K562 (cell line): ENCODE data around the gene SPATA12. TPM values are rescaled to one million over a fixed set of nuclear protein-coding genes. Genes with fewer than 3 reads are reported as not detected.
A peak's percentile ranks its signal among the peaks of the same experiment; 100 is the strongest.

Experiments used
- BCOR ChIP-seq: fragments of 450-650 bp; IDR thresholded peaks from 2 replicates; pipeline ENCODE4 v1.6.1; 2016
- HIVEP1 ChIP-seq: fragments of 250-450 bp; sonication (Bioruptor Pico); IDR thresholded peaks from 2 replicates; pipeline ENCODE4 v1.4.0; 2020; ENCODE audit warnings: mild to moderate bottlenecking
- ILF3 ChIP-seq: fragments of 450-650 bp; IDR thresholded peaks from 2 replicates; pipeline ENCODE4 v1.6.1; 2018; ENCODE audit warnings: antibody characterized with exemption, mild to moderate bottlenecking, moderate library complexity, borderline replicate concordance
- NEUROD1 ChIP-seq: fragments of 150-350 bp; IDR thresholded peaks from 2 replicates; pipeline ENCODE4 v1.6.1; 2014; ENCODE audit warnings: borderline replicate concordance, low read length, low read depth; ENCODE audit not compliant: partially characterized antibody
- PCBP1 ChIP-seq: fragments of 200-400 bp; formaldehyde crosslinking; IDR thresholded peaks from 2 replicates; pipeline ENCODE4 v1.6.1; 2018; ENCODE audit warnings: mild to moderate bottlenecking, low read depth, low read length; ENCODE audit not compliant: poor library complexity, severe bottlenecking
- STAG1 ChIP-seq: sonication (generic); formaldehyde crosslinking; IDR thresholded peaks from 2 replicates; pipeline ENCODE4 v1.5.0; 2020; ENCODE audit warnings: missing genetic modification reagents, borderline replicate concordance
- ZKSCAN1 ChIP-seq: fragments of 150-350 bp; IDR thresholded peaks from 2 replicates; pipeline ENCODE4 v1.6.1; 2016; ENCODE audit warnings: low read depth, low read length
- ZNF133 ChIP-seq: fragments of 250-450 bp; sonication (Bioruptor Pico); IDR thresholded peaks from 2 replicates; pipeline ENCODE4 v1.4.0; 2020; ENCODE audit warnings: mild to moderate bottlenecking
- polyA plus RNA-seq, 8 experiments: library from polyadenylated mRNA; depleted of rRNA in 4 of 8; stranded (reverse) in 5 of 8; unstranded in 3 of 8; fragments of >200 nt; fragmentation: Nextera tagmentation in 2 of 8; fragmentation: Illumina TruSeq in 1 of 8; extraction: Ambion mirVana in 2 of 8; extraction: Trizol in 1 of 8; gene quantifications; 2 replicates each; pipeline versions ENCODE4 v1.2.1 to v1.2.3, GENCODE V29; 2011 to 2014; ENCODE audit warnings: inconsistent platforms in 1 of 8, missing spikeins in 1 of 8
- total RNA-seq, 7 experiments: library from RNA; depleted of rRNA in 6 of 7; stranded (reverse); fragments of >200 nt in 6 of 7; fragmentation: Illumina TruSeq in 2 of 7; extraction: Trizol in 2 of 7; gene quantifications; 2 replicates each; pipeline versions ENCODE4 v1.2.1 to v1.2.3, GENCODE V29; 2011 to 2021; ENCODE audit warnings: low replicate concordance in 1 of 7
- TF ChIP-seq, protein P1 (sequence below): fragments of 200-600 bp; sonication (generic); IDR thresholded peaks from one replicate; pipeline ENCODE4 v1.6.1; 2012; ENCODE audit warnings: mild to moderate bottlenecking, low read depth, low read length, inconsistent platforms

SPATA12 gene
- total and polyA plus RNA-seq, 9 of the 15 experiments (the other 6 are each of a cell fraction or from before 2014, with no cell fraction given): not detected

DNA sequence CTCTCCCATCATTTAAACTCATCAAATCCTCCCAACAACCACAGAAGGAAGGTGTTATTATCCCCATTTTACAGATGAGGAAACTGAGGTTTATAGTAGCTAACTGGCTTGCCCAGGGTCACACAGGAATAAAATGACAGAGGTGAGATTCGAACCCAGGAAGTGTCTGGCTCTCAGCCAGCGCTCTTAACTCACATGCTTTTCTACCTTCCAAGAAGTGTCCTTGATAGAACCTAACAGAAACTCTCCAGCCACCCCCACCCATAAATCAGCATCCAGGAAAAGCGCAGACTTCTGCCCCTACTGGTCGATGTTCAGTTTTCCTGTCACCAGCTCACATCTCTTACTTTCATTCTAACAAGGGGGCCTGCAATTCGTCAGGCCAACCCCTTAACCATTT, 51.7 kb downstream of the SPATA12 start (continued):
- TF ChIP-seq PCBP1: no peak
- no peak for TF ChIP-seq NEUROD1
- no peak for TF ChIP-seq ILF3
- TF ChIP-seq BCOR: peak; percentile 92
- no peak for TF ChIP-seq ZKSCAN1
- TF ChIP-seq, protein P1, sequence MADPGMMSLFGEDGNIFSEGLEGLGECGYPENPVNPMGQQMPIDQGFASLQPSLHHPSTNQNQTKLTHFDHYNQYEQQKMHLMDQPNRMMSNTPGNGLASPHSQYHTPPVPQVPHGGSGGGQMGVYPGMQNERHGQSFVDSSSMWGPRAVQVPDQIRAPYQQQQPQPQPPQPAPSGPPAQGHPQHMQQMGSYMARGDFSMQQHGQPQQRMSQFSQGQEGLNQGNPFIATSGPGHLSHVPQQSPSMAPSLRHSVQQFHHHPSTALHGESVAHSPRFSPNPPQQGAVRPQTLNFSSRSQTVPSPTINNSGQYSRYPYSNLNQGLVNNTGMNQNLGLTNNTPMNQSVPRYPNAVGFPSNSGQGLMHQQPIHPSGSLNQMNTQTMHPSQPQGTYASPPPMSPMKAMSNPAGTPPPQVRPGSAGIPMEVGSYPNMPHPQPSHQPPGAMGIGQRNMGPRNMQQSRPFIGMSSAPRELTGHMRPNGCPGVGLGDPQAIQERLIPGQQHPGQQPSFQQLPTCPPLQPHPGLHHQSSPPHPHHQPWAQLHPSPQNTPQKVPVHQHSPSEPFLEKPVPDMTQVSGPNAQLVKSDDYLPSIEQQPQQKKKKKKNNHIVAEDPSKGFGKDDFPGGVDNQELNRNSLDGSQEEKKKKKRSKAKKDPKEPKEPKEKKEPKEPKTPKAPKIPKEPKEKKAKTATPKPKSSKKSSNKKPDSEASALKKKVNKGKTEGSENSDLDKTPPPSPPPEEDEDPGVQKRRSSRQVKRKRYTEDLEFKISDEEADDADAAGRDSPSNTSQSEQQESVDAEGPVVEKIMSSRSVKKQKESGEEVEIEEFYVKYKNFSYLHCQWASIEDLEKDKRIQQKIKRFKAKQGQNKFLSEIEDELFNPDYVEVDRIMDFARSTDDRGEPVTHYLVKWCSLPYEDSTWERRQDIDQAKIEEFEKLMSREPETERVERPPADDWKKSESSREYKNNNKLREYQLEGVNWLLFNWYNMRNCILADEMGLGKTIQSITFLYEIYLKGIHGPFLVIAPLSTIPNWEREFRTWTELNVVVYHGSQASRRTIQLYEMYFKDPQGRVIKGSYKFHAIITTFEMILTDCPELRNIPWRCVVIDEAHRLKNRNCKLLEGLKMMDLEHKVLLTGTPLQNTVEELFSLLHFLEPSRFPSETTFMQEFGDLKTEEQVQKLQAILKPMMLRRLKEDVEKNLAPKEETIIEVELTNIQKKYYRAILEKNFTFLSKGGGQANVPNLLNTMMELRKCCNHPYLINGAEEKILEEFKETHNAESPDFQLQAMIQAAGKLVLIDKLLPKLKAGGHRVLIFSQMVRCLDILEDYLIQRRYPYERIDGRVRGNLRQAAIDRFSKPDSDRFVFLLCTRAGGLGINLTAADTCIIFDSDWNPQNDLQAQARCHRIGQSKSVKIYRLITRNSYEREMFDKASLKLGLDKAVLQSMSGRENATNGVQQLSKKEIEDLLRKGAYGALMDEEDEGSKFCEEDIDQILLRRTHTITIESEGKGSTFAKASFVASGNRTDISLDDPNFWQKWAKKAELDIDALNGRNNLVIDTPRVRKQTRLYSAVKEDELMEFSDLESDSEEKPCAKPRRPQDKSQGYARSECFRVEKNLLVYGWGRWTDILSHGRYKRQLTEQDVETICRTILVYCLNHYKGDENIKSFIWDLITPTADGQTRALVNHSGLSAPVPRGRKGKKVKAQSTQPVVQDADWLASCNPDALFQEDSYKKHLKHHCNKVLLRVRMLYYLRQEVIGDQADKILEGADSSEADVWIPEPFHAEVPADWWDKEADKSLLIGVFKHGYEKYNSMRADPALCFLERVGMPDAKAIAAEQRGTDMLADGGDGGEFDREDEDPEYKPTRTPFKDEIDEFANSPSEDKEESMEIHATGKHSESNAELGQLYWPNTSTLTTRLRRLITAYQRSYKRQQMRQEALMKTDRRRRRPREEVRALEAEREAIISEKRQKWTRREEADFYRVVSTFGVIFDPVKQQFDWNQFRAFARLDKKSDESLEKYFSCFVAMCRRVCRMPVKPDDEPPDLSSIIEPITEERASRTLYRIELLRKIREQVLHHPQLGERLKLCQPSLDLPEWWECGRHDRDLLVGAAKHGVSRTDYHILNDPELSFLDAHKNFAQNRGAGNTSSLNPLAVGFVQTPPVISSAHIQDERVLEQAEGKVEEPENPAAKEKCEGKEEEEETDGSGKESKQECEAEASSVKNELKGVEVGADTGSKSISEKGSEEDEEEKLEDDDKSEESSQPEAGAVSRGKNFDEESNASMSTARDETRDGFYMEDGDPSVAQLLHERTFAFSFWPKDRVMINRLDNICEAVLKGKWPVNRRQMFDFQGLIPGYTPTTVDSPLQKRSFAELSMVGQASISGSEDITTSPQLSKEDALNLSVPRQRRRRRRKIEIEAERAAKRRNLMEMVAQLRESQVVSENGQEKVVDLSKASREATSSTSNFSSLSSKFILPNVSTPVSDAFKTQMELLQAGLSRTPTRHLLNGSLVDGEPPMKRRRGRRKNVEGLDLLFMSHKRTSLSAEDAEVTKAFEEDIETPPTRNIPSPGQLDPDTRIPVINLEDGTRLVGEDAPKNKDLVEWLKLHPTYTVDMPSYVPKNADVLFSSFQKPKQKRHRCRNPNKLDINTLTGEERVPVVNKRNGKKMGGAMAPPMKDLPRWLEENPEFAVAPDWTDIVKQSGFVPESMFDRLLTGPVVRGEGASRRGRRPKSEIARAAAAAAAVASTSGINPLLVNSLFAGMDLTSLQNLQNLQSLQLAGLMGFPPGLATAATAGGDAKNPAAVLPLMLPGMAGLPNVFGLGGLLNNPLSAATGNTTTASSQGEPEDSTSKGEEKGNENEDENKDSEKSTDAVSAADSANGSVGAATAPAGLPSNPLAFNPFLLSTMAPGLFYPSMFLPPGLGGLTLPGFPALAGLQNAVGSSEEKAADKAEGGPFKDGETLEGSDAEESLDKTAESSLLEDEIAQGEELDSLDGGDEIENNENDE: no peak
- TF ChIP-seq STAG1 (CRISPR knock-in tag): no peak
- TF ChIP-seq ZNF133 (CRISPR knock-in tag): no peak
- TF ChIP-seq HIVEP1 (CRISPR knock-in tag): no peak
